H1 (cell line): ENCODE results near the gene LYRM4. TPM values are rescaled to one million over a fixed set of nuclear protein-coding genes. Genes with fewer than 3 reads are reported as not detected.

ENCODE experiments used
- CEBPB ChIP-seq: IDR thresholded peaks from 2 replicates; pipeline ENCODE4 v1.6.1; 2012; ENCODE audit warnings: low read depth, low read length
- CHD2 ChIP-seq: IDR thresholded peaks from 2 replicates; pipeline ENCODE4 v1.6.1; 2012; ENCODE audit warnings: low read length, improper control_type of control experiment
- CHD7 ChIP-seq: fragments of 300-600 bp; sonication (generic); IDR thresholded peaks from 2 replicates; pipeline ENCODE4 v1.7.1; 2012; ENCODE audit warnings: low read length, moderate library complexity, mild to moderate bottlenecking, inconsistent platforms; ENCODE audit not compliant: insufficient replicate concordance
- POLR2AphosphoS5 ChIP-seq: IDR thresholded peaks from 2 replicates; pipeline ENCODE4 v1.6.1; 2011; ENCODE audit warnings: low read depth, low read length
- SIRT6 ChIP-seq: IDR thresholded peaks from one replicate; pipeline ENCODE4 v1.7.1; 2012; ENCODE audit warnings: low read length, inconsistent platforms
- TBP ChIP-seq: IDR thresholded peaks from 2 replicates; pipeline ENCODE4 v1.6.1; 2011; ENCODE audit warnings: low read depth, low read length, improper control_type of control experiment
- TCF12 ChIP-seq: IDR thresholded peaks from 2 replicates; pipeline ENCODE4 v1.6.1; 2011; ENCODE audit warnings: low read depth, mild to moderate bottlenecking, low read length
- ZNF274 ChIP-seq: IDR thresholded peaks from 2 replicates; pipeline ENCODE4 v1.7.0; 2012; ENCODE audit warnings: low read length, borderline replicate concordance; ENCODE audit errors: extremely low read depth
- polyA plus RNA-seq, 7 experiments: library from polyadenylated mRNA; depleted of rRNA in 3 of 7; stranded (reverse) in 5 of 7; unstranded in 2 of 7; fragments of >200 nt in 5 of 7; fragments of 200-250 nt in 2 of 7; gene quantifications; 1 replicate in 5 of 7; 2 replicates in 1 of 7; 4 replicates in 1 of 7; pipeline versions ENCODE4 v1.2.1 to v1.2.3, GENCODE V29; 2011 to 2013; ENCODE audit warnings: missing spikeins in 2 of 7, mixed read lengths in 2 of 7
- total RNA-seq: library from RNA; stranded (reverse); fragmentation: NEBNext Ultra II Directional; extraction: Animal tissue kit (Norgen Biotek cat#: 25700); gene quantifications from 2 replicates; pipeline ENCODE4 v1.2.1, GENCODE V29; 2021

Gene LYRM4
- total and polyA plus RNA-seq, 2 of the 8 experiments (the other 6 are each of a cell fraction or from before 2014, with no cell fraction given), result 56.6 to 62.8 TPM

- TF ChIP-seq CHD2, result no peak
- no peak for TF ChIP-seq TBP
- no peak for TF ChIP-seq SIRT6
- TF ChIP-seq POLR2AphosphoS5, result no peak
- TF ChIP-seq ZNF274, result no peak
- TF ChIP-seq TCF12, result no peak
- no peak for TF ChIP-seq CEBPB
- TF ChIP-seq CHD7, result no peak
- TF ChIP-seq, all 59 proteins: peak for 0
Measured at GRCh38 chr6:5173810-5174209, 86.9 kb downstream of the LYRM4 start (continued).
